ENCODE measurements around the gene STX11.
"Not testable (repeated sequence)": the region's sequence is repeated elsewhere in the genome, so short reads cannot be mapped to it uniquely, and the experiment has no call there.

Gene STX11

DNA sequence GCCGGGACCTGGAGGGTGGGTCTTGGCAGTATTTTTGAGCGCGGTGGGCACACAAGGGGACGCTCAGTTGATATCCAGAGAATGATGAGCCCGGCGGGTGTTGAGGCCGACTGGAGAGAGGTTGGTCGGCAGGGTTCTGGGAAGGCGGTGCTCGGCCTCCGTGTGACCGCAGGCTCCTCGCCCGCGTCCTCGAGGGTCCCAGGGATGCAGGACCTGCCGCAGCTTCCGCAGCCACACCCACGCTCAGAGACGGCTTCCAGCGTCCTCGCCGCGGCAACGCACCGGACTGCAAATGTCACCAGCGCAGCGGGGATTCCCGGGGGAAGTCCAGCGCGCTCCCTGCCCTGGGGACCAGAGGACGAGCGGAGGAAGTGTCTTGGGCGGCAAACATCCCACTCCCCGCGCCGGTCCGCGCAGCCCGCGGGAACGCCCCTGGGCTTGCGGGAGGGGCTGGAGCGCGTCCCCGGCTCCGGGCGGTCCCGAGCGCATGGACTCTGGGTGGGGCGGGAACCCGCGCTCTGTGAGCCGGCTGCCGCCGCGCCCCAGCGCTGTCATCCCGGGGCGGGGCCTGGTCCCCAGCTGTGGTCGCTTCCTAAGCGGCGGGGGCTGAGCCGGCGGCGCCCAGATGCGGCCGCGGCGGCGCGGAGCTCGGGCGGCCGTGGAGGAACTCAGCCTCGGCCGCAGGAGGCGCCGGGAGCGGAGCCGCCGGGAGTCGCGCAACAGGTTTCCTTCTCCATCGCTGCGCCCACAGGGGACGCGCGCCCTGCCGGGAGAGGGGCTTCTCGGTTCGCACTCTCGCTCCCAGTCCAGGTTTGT, at the start of gene STX11:
Gene STX11 (plus strand): TSS at position 624 of the 816 bp plus-strand sequence. CDS start 36,111 bp downstream, outside the sequence.
- peak; percentile 84 for DNase-seq

DNA sequence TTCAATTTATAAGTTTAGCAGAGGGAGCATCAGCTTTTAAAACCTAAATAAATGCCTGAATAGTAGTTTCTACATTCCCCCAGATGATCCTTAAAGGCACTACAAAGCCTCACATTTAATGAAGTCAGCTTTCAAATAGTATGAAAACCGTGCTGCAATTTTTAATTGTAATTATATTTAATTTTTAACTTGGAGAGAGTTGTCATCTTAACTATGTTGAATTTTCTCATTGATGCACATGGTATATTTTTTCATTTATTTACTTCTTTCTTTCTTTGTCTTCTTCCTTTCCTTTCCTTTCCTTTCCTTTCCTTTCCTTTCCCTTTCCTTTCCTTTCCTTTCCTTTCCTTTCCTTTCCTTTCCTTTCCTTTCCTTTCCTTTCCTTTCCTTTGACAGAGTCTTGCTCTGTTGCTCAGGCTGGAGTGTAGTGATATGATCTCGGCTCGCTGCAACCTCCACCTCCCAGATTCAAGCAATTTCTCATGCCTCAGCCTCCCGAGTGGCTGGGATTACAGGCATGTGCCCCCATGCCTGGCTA, 47.2 kb upstream of the STX11 start:
- DNase-seq: no peak

- DNase-seq: no peak
These were observed 45.8 kb upstream of the STX11 start for GRCh38 chr6:144104488-144104887.

DNA sequence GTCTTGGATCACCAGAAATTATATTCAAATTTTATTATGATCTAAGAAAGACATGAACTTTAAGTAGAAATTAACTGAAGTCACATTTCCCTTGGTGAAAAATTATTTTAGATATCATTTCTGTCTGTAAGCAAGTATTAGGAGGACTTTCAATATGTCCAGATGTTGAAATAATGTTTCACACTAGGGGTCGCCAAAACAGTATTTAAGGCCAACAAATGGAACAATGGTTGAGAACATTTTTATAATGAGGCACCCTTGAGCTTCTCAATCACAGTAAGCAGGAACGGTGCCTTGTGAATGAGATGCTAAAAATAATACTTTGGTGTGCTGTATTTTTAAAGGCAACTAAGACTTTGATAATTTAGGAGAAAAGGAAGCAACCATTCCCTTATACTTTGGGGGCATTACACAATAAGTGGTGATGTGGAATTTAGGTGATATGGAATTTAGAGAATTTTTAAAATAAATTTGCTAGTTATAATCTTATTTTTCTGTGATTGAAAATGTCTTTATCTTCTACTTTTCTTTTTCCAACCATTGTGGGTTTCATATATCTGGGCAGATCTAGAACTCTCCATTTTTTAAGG, 45.3 kb upstream of the STX11 start:
- peak; percentile 87 for DNase-seq

DNA sequence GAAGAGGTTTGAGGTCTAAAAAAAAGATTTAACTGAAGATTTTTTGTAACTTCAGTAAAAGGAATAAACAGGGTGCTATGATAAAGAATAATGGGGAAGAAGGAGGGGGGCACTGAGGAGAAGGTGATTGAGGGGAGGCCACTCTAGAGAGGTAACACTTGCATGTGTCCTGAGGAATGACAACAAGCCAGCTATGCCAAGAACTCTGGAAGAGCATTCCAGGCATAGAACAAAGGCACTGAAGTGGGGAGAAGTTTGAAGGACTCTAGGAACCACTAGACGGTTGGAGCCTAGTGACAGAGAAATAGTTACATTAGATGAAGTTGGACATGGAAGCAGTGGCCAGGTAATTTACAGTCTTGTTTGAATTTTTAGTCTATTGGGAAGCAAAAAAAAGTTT, 44.1 kb upstream of the STX11 start:
- no peak for DNase-seq

DNA sequence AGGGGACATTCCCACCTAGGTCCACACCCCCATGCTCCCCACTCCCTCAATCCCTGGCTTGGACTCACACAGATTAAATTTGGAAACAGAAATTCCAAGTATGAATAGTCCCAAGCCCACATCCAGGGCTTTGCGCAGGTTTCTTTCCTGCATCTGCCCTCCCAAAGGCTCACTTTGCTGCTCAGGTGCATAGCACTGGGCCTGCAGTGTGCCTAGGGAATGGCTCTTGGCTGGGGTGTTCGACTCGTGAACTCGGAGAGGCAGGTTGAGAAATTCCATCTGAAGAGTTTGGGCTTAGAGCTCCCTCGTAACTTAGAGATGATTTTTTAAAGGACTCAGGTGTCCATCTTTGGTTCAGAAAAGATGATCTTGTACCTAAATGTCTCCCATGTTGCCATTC, 40.1 kb upstream of the STX11 start:
- DNase-seq: no peak

GRCh38 chr6:144113366-144113765, 37.0 kb upstream of the STX11 start:
- DNase-seq: no peak

- no peak for DNase-seq
These were observed 35.1 kb upstream of the STX11 start for GRCh38 chr6:144115219-144115618.

GRCh38 chr6:144119376-144119775, 30.9 kb upstream of the STX11 start:
- DNase-seq: no peak

DNA sequence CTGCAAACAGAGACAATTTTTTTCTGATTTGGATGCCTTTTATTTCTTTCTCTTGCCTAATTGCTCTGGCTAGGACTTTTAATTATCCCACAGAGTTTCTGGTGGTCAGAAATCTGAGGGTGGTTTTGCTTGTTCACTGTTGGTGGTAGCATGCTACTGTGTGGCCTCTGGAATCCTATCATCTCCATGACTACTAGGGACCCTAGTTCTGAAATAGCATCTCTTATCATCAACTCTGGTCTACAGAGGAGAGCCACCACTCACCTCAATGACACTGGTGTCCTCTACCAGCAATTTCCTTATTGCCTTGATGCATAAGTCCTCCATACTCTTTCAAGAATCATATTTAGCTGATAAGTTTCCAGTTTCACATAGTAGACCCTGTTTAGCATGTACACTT, 27.5 kb upstream of the STX11 start:
- no peak for DNase-seq

GRCh38 chr6:144123421-144123820, 26.9 kb upstream of the STX11 start:
- no peak for DNase-seq

DNA sequence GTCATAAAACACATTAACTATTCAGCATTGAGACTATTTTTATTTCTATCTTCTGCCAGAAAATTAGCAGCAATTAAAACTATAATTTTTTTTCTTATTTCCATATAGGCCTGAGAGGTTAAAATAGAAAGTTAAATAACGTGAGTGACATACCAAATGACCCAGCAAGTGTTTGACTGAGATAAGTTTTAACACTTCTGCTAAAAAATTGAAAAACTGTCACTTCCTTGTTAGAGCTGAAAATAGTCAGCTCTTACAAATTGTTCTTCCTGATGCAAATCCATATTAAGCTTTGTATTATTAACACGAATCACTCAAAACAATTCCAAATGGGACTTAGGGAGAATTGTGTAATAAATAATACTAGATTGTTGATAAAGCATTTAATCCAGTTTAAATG, 26.5 kb upstream of the STX11 start:
- no peak for DNase-seq

- DNase-seq: no peak
These were observed 23.2 kb upstream of the STX11 start for GRCh38 chr6:144127097-144127496.

DNA sequence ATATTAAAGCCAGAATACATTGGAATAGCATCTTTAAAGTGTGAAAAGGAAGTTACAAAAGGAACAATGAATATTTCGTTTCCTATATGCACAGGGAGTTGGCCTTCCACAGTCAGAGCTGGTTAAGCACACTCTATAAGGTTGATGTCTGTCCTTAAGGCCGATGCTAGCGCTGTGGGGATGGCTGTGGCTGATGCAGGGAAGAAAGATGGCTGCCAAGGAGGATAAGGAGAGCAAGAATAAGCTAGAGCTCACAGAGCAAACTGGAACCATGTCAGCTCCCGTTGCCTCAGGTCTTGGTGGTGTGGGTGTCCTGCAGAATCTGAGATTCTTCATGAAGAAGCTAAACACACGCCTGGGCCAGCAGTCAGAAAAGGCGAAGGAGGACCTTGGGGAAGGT, 20.8 kb upstream of the STX11 start:
- DNase-seq: no peak

- no peak for DNase-seq
These were observed 19.0 kb upstream of the STX11 start for GRCh38 chr6:144131248-144131709.

DNA sequence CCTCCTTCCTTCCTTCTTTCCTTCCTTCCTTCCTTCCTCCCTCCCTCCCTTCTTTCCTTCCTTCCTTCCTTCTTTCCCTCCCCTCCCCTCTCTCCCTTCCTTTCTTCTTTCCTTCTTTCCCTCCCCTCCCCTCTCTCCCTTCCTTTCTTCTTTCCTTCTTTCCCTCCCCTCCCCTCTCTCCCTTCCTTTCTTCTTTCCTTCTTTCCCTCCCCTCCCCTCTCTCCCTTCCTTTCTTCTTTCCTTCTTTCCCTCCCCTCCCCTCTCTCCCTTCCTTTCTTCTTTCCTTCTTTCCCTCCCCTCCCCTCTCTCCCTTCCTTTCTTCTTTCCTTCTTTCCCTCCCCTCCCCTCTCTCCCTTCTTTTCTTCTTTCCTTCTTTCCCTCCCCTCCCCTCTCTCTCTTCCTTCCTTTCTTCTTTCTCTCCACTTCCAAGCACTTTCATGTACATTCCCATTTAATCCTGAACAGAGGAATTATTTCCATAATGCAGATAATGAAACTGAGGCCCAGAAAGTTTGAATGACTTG, 18.1 kb upstream of the STX11 start:
- not testable (repeated sequence) for DNase-seq

GRCh38 chr6:144133225-144133821, 17.0 kb upstream of the STX11 start:
- DNase-seq: no peak

DNA sequence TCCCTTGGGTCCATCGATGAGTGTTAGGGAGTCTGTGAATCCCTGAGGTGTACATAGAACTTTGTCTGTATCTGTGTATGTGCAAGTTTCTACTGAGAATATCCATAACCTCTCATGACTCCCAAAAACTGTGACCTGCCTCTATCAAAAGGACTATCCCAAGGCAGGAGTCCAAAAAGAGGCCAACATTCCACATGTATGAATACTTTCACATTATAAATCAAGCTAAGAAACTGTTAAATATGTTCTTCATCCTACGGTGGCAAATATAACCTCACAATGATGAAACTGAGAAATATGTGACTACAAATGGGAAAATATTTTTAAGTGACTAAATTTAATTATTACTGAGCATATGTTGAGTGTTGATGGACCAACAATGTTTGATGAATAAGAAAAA, 16.1 kb upstream of the STX11 start:
- no peak for DNase-seq

GRCh38 chr6:144134737-144135136, 15.6 kb upstream of the STX11 start:
- DNase-seq: no peak

DNA sequence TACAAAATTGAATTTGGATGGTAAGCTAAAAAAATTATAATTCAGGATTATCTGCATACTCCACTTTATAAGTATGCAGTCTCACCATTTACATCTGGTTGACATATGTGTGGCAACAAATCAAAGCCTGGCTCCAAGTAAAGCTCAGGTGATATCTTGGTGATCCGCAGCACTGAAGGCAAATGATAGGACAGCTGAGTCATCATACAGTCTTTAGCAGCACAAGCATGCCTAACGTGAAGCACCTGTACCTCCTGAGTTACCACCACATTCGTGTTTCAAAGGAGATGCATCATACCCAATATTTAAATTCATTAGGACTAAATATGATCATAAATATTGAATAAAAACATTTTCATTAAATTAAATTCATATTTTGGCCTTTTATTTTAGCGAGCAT, 11.8 kb upstream of the STX11 start:
- no peak for DNase-seq

GRCh38 chr6:144139817-144140216, 10.5 kb upstream of the STX11 start:
- no peak for DNase-seq

DNA sequence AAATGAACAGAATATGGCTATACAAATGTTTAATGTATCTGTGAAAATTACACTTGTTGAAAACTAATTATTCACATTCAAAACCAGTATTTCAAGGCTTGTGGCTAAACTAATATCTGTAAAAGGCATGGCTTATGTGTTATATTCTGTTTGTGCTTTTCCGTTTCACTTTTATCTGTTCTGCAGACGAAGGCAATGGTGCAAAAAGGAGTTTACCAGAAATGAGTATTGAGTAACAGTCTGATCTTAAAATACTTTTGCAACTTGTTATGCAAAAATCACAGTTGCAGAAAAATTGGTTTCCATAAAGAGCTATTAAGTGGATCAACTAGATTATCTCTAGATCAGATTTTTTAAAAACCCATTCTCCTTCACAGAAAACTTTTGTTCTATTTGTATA, 9.4 kb upstream of the STX11 start:
- no peak for DNase-seq

- no peak for DNase-seq
These were observed 8.8 kb upstream of the STX11 start for GRCh38 chr6:144141470-144141869.

DNA sequence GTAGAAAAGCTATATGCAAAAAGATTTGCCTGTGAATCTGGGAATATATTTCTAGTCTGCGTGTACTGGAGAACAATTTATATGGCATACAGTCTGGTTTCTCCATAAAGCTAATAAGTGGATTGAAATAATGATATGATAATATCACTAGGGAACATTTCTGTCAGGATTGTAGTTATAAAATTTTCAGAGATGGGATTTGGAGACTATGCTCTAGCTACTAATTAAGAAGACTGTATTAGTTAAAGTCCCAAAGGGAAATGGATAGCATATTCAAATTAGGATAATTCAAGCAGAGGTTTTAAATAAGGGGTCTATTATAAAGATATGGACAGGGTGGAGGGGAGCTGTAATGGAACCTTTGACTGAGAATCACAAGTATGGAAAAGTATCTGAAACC, 7.2 kb upstream of the STX11 start:
- DNase-seq: no peak
